GM19035 (cell line): ENCODE results near the gene SLC26A5.

Source experiments
- ATAC-seq: cut with Tn5 transposase; IDR thresholded peaks from one replicate; pipeline ENCODE4 v1.9.1; 2021; ENCODE audit not compliant: unreplicated experiment

Gene SLC26A5

DNA sequence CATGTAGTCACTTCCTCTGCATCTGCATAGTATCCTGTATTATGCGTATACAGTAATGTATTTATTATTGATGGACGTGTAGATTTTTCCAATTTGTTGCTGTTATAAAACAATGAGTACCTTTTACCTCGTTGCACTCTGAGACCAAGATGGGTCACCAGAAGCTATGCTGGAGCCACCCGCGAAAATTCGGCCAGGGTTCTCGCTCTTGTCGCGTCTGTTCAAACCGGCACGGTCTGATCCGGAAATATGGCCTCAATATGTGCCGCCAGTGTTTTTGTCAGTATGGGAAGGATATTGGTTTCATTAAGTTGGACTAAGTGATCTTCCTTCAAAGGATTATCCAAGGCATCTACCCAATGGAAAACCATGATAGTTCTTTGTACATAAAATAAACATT, 97.6 kb downstream of the SLC26A5 start:
- ATAC-seq = no peak

DNA sequence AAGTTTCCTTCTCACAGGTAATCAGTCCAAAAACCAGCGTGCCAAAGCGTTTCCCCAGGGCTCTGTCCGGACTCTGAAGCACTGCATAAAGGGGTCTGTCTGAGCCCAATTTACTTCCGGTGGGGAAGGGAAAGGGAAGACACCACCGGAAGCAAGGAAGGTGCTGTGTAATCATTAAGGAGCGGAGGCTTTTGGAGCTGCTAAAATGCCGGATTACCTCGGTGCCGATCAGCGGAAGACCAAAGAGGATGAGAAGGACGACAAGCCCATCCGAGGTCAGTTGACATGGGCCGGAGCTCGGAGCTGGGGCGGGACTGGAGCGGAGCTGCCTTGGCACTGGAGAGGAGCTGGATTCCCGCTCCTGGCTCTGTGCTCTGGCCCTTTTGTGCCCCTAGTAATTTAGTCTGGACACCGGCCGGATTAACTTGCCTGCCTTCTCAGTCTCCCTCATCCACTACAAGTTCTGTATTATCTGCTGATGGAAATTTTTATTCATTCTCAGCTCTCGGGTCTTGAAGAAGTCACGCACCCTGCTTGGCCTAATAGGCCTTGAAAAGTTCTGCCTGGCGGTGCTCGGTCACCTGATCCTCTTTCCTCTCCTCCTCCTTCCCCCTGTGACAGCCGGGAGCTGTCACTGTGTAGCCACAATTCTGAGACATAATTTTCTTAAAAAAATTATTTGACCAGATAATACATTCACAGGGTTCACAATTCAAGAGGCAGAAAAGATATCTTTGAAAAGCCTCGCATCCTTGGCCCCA, 98.3 kb downstream of the SLC26A5 start, which contains the start of gene PSMC2:
PSMC2 (plus strand) TSS at position 137 of the 761 bp plus-strand sequence; CDS start at position 206, 69 bp downstream.
- ATAC-seq = peak; percentile 62

DNA sequence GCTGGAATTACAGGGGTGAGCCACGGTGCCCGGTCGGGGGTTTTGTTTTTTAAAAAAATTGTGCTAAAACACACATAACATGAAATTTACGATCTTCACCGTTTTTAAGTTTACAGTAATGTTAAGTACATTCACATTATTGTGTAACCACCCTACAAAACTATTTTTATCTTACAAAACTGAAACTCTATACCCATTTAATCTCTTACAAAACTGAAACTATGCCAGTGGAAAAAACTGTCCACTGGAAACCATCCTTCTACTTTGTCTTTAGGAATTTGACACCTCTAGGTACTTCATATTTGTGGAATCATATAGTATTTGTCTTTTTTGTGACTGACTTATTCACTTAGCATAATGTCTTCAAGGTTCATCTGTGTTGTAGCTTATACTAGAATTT, 99.6 kb downstream of the SLC26A5 start:
- no peak for ATAC-seq

DNA sequence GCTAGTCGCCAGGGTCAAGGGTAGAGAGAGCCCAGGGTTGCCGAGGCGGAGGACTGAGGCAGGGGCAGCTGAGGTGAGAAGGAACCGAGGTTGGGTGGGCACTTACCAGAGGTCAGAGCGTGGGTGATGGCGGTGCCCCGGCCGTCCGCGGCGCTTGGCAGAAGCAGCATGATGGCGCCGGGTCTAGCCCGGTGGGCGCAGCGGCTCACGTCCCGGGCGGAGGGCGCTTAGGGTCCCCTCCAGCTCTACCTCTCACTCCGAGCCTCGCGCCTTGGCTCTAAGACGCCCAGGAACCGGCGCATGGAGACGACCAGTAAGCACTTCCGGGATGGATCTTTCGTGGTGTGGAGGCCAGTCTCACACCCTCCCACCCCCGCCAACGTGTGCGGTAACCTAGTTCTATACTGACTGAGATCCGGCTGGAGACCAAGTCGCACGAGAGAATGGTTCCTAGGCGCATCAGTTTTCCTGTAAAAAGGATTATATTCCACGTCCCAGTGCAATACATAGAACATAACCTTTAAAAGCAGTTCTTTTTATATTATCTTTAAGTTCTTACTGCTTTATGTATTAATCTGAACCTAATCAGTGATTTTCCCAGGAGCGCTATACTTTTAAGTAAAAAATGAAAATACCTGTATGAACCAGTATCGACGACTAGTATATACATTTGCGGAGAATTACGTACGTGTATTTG, 101.4 kb downstream of the SLC26A5 start, which contains the start of gene DNAJC2:
DNAJC2 (minus strand) TSS at position 315 of the 697 bp plus-strand sequence; CDS start at position 170, 145 bp downstream.
- ATAC-seq = peak; percentile 75

DNA sequence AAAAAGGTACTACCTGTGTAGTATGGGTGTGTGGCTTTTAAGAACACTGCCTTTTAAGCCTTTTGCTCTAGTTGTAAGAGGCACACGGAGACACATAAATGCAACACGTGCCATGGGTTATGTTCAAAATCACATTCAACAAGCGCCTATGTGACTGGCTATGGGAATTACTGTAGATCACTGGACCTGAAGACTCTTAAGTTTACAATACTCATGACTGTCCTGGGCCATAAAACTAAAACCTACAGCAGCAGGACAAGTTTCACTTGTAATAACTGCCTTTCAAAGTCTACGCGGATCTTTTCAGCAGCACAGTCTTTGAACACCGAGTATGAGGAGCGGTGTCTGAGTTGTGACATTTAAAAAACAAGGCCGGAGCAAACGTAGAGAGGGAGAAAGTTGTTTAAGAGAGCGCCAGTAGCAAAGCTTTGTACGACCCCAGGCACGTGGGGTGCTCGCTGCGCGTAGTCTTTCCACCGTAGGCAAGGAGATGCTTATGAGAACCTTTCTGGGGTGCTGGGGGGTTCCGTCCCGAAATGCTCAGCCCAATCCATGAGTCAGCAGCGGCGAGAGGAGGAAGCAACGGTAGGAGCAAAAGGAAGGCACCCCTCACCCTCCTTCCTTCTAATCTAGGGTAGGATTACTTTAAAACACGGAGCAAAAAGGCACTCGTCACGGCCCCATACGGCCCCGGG, 102.1 kb downstream of the SLC26A5 start:
- peak; percentile 10 for ATAC-seq

DNA sequence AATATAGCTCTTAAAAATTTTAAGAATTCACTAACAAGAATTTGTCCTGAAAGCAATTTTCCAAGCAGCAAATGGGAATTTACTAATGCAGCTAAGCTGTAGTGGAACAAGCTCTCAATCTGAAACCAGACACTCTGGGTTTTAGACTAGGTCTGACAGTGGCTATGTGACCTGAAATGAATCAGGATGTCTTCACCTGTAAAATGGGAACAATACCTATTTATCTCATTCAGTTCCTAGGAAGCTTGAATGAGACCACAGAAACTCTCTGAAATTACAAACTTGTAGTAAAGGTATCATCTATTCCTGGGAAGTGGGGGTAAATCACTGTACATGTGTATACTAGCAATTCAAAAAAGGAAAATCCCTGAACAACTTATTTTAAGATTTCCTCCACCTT, 102.7 kb downstream of the SLC26A5 start:
- ATAC-seq = no peak

DNA sequence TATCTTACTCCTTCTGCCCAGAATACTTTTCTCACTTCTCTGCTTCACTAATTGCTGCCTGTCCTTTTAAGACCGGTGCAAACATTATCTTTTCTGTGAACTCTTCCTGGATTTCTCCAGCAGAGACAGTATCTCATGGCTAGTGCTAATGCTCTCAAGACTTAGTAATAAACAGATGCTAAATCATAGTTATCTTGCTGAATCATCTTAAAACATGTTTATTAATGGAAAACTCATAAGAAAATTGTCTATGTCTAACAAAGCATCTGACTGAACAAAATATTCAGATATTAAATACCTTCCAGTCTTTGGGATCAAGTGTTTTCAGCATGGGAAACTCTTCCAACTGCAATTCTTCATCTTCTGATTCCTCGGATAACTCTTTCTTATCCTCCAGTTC, 104.5 kb downstream of the SLC26A5 start:
- no peak for ATAC-seq

DNA sequence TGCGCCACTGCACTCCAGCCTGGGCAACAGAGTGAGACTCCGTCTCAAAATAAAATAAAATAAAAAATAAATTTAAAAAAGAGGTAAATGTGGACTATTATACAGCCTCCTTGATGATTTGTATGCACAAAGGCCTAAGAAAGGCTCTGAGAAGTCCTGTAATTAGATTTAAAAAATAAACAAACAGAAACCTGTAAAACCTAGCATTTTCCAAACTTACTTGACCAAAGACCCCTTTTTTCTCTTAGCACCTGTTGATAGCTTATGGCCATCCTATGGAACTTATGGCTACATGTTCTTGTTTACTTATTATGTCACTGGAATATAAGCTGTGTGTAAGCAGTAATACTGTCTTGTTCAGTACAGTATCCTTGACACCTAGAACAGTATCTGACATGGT, 107.1 kb downstream of the SLC26A5 start:
- no peak for ATAC-seq

DNA sequence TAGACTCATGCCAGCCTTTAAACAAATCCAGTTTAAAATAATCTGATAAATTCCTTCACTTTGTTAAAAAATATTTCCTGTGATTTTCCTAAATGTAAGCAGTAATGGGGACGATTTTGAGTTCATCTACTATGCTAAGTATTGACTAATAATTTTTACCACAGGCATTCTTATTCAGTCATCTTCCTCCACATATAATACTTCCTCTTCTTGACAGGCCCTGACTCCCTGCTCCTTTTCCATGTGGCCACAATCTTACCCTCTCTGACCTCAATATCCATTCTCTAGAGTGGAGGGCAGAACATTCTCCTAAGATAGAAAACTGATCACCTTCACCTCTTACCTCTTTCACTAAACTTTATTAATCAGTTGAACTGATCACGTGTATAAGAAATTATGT, 109.2 kb downstream of the SLC26A5 start:
- ATAC-seq = no peak

DNA sequence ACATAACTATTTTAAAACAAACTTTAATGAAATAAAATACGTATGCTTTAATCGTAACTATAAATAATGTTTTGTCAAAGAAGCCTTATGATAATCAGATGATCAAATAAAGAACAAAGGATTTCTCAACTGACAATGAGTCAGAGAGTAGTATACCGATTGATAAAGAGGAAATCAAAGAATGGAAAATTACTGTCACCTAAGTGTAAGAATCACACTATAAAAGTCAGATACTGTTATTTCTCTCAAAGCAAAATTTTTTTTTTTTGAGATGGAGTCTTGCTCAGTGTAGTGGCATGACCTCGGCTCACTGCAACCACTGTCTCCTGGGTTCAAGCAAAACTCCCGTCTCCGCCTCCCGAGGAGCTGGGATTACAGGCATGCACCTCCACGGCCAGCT, 120.3 kb downstream of the SLC26A5 start:
- no peak for ATAC-seq
